Prostate gland (tissue), 2 donors: ENCODE results near the gene GGT5. TPM values are rescaled to one million over a fixed set of nuclear protein-coding genes. Genes with fewer than 3 reads are reported as not detected.
"Not testable (repeated sequence)": the region's sequence is repeated elsewhere in the genome, so short reads cannot be mapped to it uniquely, and the experiment has no call there.

Source experiments
- DNase-seq: peaks from one replicate; pipeline ENCODE4 v3.0.0-alpha.2; 2019; ENCODE audit warnings: low spot score
- H3K27ac ChIP-seq, 2 donors: fragments of 200-600 bp; sonication (generic); 2 replicates each; pipeline ENCODE4 v1.5.1; 2017 to 2019
- H3K27me3 ChIP-seq: fragments of 200-600 bp; sonication (generic); replicated peaks from 2 replicates; pipeline ENCODE4 v1.5.1; 2019; ENCODE audit not compliant: insufficient read depth
- H3K36me3 ChIP-seq, 2 donors: fragments of 200-600 bp; sonication (generic); 1 replicate in 1 of 2; 2 replicates in 1 of 2; pipeline versions ENCODE4 v1.5.1 to v1.8.1; 2017 to 2019
- H3K4me1 ChIP-seq: fragments of 200-600 bp; sonication (generic); replicated peaks from 2 replicates; pipeline ENCODE4 v1.5.1; 2019
- H3K4me3 ChIP-seq, 2 donors: fragments of 200-600 bp; sonication (generic); 2 replicates each; pipeline ENCODE4 v1.5.1; 2017 to 2019
- H3K9me3 ChIP-seq: fragments of 200-600 bp; sonication (generic); 2 replicates; pipeline ENCODE4 v1.5.1; 2017
- CTCF ChIP-seq, 4 experiments: fragments of 200-600 bp in 2 of 4; fragments of 450-650 bp in 2 of 4; sonication (generic) in 2 of 4; IDR thresholded peaks; 1 replicate in 3 of 4; 2 replicates in 1 of 4; pipeline ENCODE4 v1.5.1; 2016 to 2019; ENCODE audit warnings: antibody characterized with exemption in 4 of 4, mild to moderate bottlenecking in 2 of 4, moderate library complexity in 2 of 4
- POLR2A ChIP-seq: fragments of 450-650 bp; IDR thresholded peaks from one replicate; pipeline ENCODE4 v1.6.1; 2016; ENCODE audit warnings: antibody characterized with exemption, mild to moderate bottlenecking
- POLR2AphosphoS5 ChIP-seq: sonication (generic); formaldehyde crosslinking; IDR thresholded peaks from one replicate; pipeline ENCODE4 v1.6.1; 2017; ENCODE audit warnings: antibody characterized with exemption
- WGBS: methylation state at CpG from one replicate; pipeline ENCODE4 v1.1.5; 2018; 5-methylcytosine and 5-hydroxymethylcytosine counted together
- intact Hi-C: fragments of 100-400 bp; cut with DNase I; formaldehyde crosslinking; loops from one replicate; pipeline ENCODE4 v1.14.2; 2022
- total RNA-seq, 2 donors: library from RNA; depleted of rRNA; stranded (reverse); fragments of >200 nt; gene quantifications; one replicate each; pipeline ENCODE4 v1.1.0, GENCODE V29; 2016

The GGT5 gene
- total RNA-seq, 2 donors from 2014 or later = 19.2 to 39.7 TPM

DNA sequence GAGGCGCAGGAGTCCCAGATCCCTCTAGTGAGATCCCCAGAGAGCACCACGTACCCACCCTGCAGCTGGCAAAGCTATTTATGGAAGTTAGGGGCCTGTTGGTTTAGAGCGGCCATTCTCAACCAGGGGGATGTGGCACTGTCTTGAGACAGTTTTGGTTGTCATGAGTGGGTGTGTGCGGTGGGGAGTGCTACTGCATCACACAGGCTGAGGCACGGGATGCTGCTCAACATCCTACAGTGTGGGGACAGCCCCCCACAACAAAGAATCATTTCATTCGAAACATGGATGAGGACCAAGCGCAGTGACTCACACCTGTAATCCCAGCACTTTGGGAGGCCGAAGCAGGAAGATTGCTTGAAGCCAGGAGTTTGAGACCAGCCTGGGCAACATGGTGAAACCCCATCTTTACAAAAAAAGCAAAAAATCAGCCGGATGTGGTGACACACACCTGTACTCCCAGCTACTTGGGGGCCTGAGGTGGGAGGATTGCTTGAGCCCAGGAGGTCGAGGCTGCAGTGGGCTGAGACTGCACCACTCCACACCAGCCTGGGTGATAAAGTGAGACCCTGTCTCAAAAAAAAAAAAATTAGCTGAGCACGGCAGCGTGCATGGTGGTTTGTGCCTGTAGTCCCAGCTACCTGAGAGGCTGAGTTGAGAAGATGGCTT lies 28.2 kb downstream of the GGT5 start:
- TF ChIP-seq POLR2AphosphoS5 (no peak), POLR2A (no peak), CTCF (IDR thresholded peaks at IDR 0.05) (no peak)
- no peaks in the 10 kb centered on the region for H3K9me3 ChIP-seq
- H3K27ac ChIP-seq = no peak overlapping the region
- H3K27me3 ChIP-seq = no peaks in the 10 kb centered on the region
- no peaks in the 10 kb centered on the region for H3K36me3 ChIP-seq
- no peaks in the 10 kb centered on the region for H3K4me1 ChIP-seq
- WGBS = 88% methylated on average over 12 of the region's 12 CpGs
- no peak overlapping the region for H3K4me3 ChIP-seq
- intact Hi-C loops = no loop called here
- DNase-seq = no peak

DNA sequence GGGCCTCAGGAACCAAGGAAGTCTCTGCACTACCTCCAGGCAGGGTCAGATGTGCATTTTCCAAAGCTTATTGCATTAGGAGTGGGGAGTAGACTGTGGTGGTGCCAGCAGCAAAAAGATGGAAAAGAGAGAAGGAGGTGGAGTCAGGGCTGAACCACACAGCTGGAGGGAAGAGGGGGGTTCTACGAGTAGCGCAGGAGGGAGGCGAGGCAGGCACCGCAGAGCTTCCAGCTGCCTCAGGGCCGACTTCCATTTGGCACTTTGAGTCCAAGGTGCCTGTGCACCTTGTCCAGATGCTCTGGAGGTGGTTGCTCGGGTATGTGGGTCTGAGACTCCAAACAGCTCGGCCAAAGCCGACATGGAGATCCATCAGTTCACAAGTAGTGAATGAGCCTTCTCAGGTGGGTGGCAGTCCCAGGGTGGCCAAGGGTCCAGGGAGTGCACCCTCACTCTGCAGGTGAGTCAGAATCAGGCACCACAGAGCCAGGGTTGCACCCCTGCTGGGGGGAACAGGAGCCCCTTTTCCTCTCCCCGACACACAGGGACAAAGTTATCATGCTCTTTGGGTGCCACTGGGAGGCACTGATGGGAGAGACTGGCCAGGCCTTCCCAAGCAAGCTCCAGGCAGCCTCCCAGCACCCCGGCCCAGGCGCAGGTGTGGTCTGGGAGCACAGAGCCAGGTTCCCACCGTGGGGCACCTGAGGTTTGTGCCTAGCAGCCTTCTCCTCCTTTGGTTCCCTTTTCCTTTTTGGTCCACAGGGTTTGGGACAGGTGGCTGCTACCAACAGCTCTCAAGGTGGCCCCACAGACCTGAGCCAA lies 30.2 kb downstream of the GGT5 start:
- H3K9me3 ChIP-seq = no peaks in the 10 kb centered on the region
- WGBS = 84% methylated on average over 12 of the region's 12 CpGs
- no peak overlapping the region for H3K27ac ChIP-seq
- no peak for TF ChIP-seq POLR2A
- no peak for TF ChIP-seq POLR2AphosphoS5
- no peak for TF ChIP-seq CTCF (IDR thresholded peaks at IDR 0.05)
- DNase-seq = no peak
- no peaks in the 10 kb centered on the region for H3K36me3 ChIP-seq
- no peaks in the 10 kb centered on the region for H3K4me1 ChIP-seq
- no peak overlapping the region for H3K4me3 ChIP-seq
- intact Hi-C loops = no loop called here
- H3K27me3 ChIP-seq = no peaks in the 10 kb centered on the region

DNA sequence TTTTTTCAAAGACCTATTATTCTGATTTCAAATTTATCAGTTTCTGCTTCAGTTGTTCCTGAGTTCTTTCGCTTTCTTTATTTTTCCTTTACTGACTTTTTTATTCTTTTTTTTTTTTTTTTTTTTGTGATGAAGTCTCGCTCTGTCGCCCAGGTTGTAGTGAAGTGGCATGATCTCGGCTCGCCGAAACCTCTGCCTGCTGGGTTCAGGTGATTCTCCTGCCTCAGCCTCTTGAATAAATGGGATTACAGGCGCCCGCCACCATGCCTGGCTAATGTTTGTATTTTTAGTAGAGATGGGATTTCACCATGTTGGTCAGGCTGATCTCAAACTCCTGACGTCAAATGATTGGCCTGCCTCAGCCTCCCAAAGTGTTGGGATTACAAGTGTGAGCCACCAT lies 31.8 kb downstream of the GGT5 start:
- 92% methylated on average over 9 of the region's 9 CpGs for WGBS
- DNase-seq, intact Hi-C loops, H3K27me3 ChIP-seq, H3K4me3 ChIP-seq, H3K36me3 ChIP-seq, H3K27ac ChIP-seq, H3K4me1 ChIP-seq, H3K9me3 ChIP-seq: not testable (repeated sequence)

- H3K4me1 ChIP-seq, H3K9me3 ChIP-seq, H3K27me3 ChIP-seq, intact Hi-C loops, H3K27ac ChIP-seq, H3K36me3 ChIP-seq, DNase-seq, H3K4me3 ChIP-seq: not testable (repeated sequence)
- 93% methylated on average over 5 of the region's 6 CpGs for WGBS
These were observed 33.2 kb downstream of the GGT5 start for GRCh38 chr22:24211716-24212115.

GRCh38 chr22:24210409-24210808 lies 34.5 kb downstream of the GGT5 start:
- H3K4me1 ChIP-seq = peaks cover 10% of the 10 kb centered on the region
- H3K36me3 ChIP-seq, intact Hi-C loops, H3K9me3 ChIP-seq, H3K27me3 ChIP-seq, H3K27ac ChIP-seq, DNase-seq, H3K4me3 ChIP-seq: not testable (repeated sequence)
- WGBS = 95% methylated on average over 11 of the region's 11 CpGs

DNA sequence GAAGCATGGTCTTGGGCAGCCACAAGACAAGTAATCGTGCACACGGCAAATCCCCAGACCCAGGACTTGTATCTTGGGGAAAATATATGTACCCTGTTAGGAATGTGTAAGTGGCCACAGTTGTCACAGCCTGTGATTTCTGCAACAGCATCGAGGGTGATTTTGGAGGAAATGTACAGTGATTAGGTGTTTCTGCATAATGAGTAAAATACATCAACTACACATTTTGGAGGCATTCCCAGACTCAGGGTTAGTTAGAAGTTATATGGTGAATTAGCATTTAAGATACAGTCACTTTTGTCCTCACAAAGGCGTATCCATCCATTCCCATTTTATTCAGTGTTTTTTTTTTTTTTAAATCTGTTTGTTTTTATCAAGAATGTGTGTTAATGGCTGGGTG lies 35.2 kb downstream of the GGT5 start:
- TF ChIP-seq POLR2A = no peak
- no peak for TF ChIP-seq CTCF (IDR thresholded peaks at IDR 0.05)
- no peak for TF ChIP-seq POLR2AphosphoS5

More for the DNA sequence above, 35.2 kb downstream of the GGT5 start:
- DNase-seq = no peak
- Histone ChIP-seq H3K4me1 (peaks cover 10% of the 10 kb centered on the region), H3K4me3 (no peak overlapping the region), H3K9me3 (no peaks in the 10 kb centered on the region), H3K27me3 (no peaks in the 10 kb centered on the region), H3K27ac (peak overlapping the region in 1 of 2 donors; percentile 93), H3K36me3 (no peaks in the 10 kb centered on the region)
- intact Hi-C loops = no loop called here
- 80% methylated on average over 4 of the region's 4 CpGs for WGBS
